Mucosa of descending colon (tissue), 3 donors: ENCODE measurements around the gene SLC2A11. TPM values are rescaled to one million over a fixed set of nuclear protein-coding genes. Genes with fewer than 3 reads are reported as not detected.
A peak's percentile ranks its signal among the peaks of the same experiment; 100 is the strongest.

ENCODE experiments used
- ATAC-seq: fragments of 200-7000 bp; cut with Tn5 transposase; one replicate; pipeline ENCODE4 v1.9.1; 2020; ENCODE audit warnings: mild to moderate bottlenecking, moderate library complexity
- DNase-seq, 3 donors: peaks; one replicate each; pipeline ENCODE4 v3.0.0-alpha.2; 2020
- H3K36me3 ChIP-seq: fragments of 200-600 bp; one replicate; pipeline ENCODE4 v1.8.0; 2021; ENCODE audit warnings: low read depth, mild to moderate bottlenecking
- H3K4me1 ChIP-seq: fragments of 200-600 bp; one replicate; pipeline ENCODE4 v1.8.0; 2021; ENCODE audit warnings: low read depth, mild to moderate bottlenecking
- H3K4me3 ChIP-seq: fragments of 200-600 bp; one replicate; pipeline ENCODE4 v1.8.0; 2021; ENCODE audit warnings: mild to moderate bottlenecking
- H3K9me3 ChIP-seq: fragments of 200-600 bp; one replicate; pipeline ENCODE4 v1.8.0; 2021; ENCODE audit warnings: mild to moderate bottlenecking
- CTCF ChIP-seq: fragments of 200-600 bp; IDR thresholded peaks from one replicate; pipeline ENCODE4 v1.8.0; 2022; ENCODE audit warnings: antibody characterized with exemption, mild to moderate bottlenecking
- intact Hi-C, 2 donors: fragments of 100-400 bp; cut with DNase I in 1 of 2; cut with micrococcal nuclease in 1 of 2; formaldehyde crosslinking; loops; one replicate each; pipeline versions ENCODE4 v1.11.0 to v1.11.1; 2022; cut with DNase I, micrococcal nuclease
- total RNA-seq, 3 donors: library from RNA; stranded (reverse); fragmentation: NEBNext Ultra II Directional in 2 of 3; extraction: Animal tissue kit (Norgen Biotek cat#: 25700) in 2 of 3; gene quantifications; one replicate each; pipeline versions ENCODE4 v1.2.1 to v1.2.4, GENCODE V29; 2021 to 2023
- donor health status: DM: no; HTN: no; CAD: no; lungs with moderate emphysema.
- donor health status: DM: no; HTN: no; CAD: no.
- donor health status: DM: no; HTN: yes; CAD: no.

The SLC2A11 gene
- total RNA-seq, 3 donors from 2014 or later = 11.5 to 14.7 (median 12.5) TPM

GRCh38 chr22:23817146-23817545 is 40.5 kb upstream of the SLC2A11 start:
- intact Hi-C loops = no loop called here
- Histone ChIP-seq H3K36me3 (peaks cover 11% of the 10 kb centered on the region), H3K4me1 (no peaks in the 10 kb centered on the region), H3K9me3 (no peaks in the 10 kb centered on the region), H3K4me3 (no peak overlapping the region)
- no peak for ATAC-seq
- no peak for TF ChIP-seq CTCF
- peak in 1 of 3 donors; percentile 20 for DNase-seq

- Histone ChIP-seq H3K4me3 (no peak overlapping the region), H3K9me3 (no peaks in the 10 kb centered on the region), H3K36me3 (peaks cover 11% of the 10 kb centered on the region), H3K4me1 (no peaks in the 10 kb centered on the region)
- TF ChIP-seq CTCF = no peak
- ATAC-seq = no peak
- intact Hi-C loops = no loop called here
- no peak for DNase-seq
These were observed 39.1 kb upstream of the SLC2A11 start for GRCh38 chr22:23818541-23818940.

GRCh38 chr22:23820748-23821211 is 36.9 kb upstream of the SLC2A11 start:
- no peak for TF ChIP-seq CTCF

GRCh38 chr22:23822101-23822671 is 35.5 kb upstream of the SLC2A11 start:
- Histone ChIP-seq H3K4me3 (no peak overlapping the region), H3K9me3 (no peaks in the 10 kb centered on the region), H3K36me3 (peaks cover 7% of the 10 kb centered on the region), H3K4me1 (no peaks in the 10 kb centered on the region)
- DNase-seq (peak in 1 of 3 donors; percentile 40), ATAC-seq (no peak)
- intact Hi-C loops = no loop called here
- no peak for TF ChIP-seq CTCF

More at GRCh38 chr22:23820748-23821211, 36.9 kb upstream of the SLC2A11 start:
- Histone ChIP-seq H3K4me3 (no peak overlapping the region), H3K4me1 (no peaks in the 10 kb centered on the region), H3K36me3 (peaks cover 11% of the 10 kb centered on the region), H3K9me3 (no peaks in the 10 kb centered on the region)
- intact Hi-C loops = no loop called here
- DNase-seq = peak in 2 of 3 donors; percentile 33 to 62
- ATAC-seq = peak; percentile 85

- Histone ChIP-seq H3K9me3 (no peaks in the 10 kb centered on the region), H3K36me3 (peaks cover 7% of the 10 kb centered on the region), H3K4me1 (no peaks in the 10 kb centered on the region), H3K4me3 (no peak overlapping the region)
- TF ChIP-seq CTCF = no peak
- DNase-seq = peak in 1 of 3 donors; percentile 26
- intact Hi-C loops = no loop called here
- ATAC-seq = no peak
These were observed 34.3 kb upstream of the SLC2A11 start for GRCh38 chr22:23823331-23823791.
